B cell (primary cell): Measurements from ENCODE around the gene EFNA5.

Experiments used
- CTCF ChIP-seq: fragments of 200-600 bp; IDR thresholded peaks from one replicate; pipeline ENCODE4 v1.8.0; 2022; ENCODE audit warnings: antibody characterized with exemption, mild to moderate bottlenecking
- EZH2 ChIP-seq: IDR thresholded peaks from 2 replicates; pipeline ENCODE4 v1.6.1; 2012; ENCODE audit warnings: borderline replicate concordance, low read depth, mild to moderate bottlenecking, moderate library complexity, low read length; ENCODE audit not compliant: insufficient read depth, poor library complexity, severe bottlenecking

- TF ChIP-seq CTCF (no peak), EZH2 (no peak)
Observed at GRCh38 chr5:107499237-107499636, 171.5 kb downstream of the EFNA5 start.
